Kidney capillary endothelial cell (primary cell): ENCODE data around the gene KLRC2.
"Not testable (repeated sequence)": the region's sequence is repeated elsewhere in the genome, so short reads cannot be mapped to it uniquely, and the experiment has no call there.

Source experiments
- DNase-seq: peaks from one replicate; pipeline ENCODE4 v3.0.0-alpha.2; 2018; ENCODE audit warnings: low spot score

Gene KLRC2

DNA sequence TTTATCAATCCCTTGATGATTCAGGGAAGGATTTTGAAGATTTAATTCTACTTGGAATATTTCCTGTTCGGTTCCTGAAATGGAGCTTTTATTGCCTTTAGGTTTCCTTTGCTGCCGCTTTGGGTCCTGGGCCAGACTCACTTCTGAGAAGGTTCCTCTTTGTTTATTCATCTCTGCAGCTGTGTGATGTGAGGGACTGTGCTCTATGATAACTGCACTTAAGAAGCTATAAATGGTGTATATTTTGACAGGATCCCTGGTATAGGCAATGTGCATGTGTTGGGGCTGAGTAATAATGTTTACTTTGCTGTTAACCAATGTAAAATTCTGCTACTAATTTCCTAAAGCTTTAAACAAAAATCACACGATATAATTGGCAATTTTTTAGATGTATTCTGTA, at the start of gene KLRC2:
Gene KLRC2 (minus strand): TSS at position 195 of the 400 bp plus-strand sequence. CDS start 24 bp downstream, at position 171.
- not testable (repeated sequence) for DNase-seq

DNA sequence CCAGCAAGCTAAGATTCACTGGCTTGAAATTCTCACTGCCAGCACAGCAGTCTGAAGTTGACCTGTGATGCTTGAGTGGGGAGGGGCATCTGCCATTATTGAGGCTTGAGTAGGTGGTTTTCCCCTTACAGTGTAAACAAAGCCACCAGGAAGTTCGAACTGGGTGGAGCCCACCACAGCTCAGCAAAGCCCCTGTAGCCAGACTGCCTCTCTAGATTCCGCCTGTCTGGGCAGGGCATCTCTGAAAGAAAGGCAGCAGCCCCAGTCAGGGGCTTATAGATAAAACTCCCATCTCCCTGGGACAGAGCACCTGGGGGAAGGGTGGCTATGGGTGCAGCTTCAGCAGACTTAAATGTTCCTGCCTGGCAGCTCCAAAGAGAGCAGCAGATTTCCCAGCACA, 46.1 kb upstream of the KLRC2 start:
- not testable (repeated sequence) for DNase-seq

DNA sequence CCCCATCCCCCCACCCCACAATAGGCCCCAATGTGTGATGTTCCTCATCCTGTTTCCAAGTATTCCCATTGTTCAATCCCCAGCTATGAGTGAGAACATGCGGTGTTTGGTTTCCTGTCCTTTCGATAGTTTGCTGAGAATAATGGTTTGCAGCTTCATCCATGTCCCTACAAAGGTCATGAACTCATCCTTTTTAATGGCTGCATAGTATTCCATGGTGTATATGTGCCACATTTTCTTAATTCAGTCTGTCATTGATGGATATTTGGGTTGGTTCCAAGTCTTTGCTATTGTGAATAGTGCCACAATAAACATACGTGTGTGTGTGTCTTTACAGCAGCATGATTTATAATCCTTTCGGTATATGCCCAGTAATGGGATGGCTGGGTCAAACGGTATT, 37.0 kb upstream of the KLRC2 start:
- DNase-seq = not testable (repeated sequence)

DNA sequence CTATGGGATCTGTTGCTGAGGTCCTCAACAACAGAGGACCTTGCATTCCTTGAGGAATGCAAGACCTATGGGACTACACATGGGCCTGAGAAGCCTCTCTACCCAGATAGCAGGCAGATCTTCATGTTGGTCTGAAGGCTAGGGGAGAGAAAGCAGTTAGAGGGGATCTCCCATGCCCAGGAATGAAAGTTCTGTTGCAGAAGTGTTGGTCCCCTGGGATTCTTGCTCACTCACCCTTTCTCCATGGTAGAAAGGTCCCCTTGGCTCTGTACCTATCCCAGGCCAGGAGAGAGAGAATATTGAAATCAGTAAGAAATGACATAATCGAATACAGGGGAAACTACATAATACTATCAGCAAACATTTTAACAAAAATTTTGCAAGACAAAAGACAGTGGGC, 33.9 kb upstream of the KLRC2 start:
- no peak for DNase-seq

DNA sequence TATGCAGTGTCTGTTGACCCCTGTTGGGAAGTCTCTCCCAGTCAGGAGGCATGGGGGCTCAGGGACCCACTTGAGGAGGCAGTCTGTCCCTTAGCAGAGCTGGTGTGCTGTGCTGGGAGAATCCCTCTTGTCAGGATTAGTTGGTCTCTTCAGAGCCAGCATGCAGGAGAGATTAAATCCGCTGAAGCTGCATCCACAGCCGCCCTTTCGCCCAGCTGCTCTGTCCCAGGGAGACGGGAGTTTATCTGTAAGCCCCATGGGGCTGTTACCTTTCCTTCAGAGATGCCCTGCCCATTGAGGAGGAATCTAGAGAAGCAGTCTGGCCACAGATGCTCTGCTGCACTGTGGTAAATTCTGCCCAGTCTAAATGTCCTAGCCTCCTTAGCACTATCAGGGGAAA, 30.5 kb upstream of the KLRC2 start:
- no peak for DNase-seq

DNA sequence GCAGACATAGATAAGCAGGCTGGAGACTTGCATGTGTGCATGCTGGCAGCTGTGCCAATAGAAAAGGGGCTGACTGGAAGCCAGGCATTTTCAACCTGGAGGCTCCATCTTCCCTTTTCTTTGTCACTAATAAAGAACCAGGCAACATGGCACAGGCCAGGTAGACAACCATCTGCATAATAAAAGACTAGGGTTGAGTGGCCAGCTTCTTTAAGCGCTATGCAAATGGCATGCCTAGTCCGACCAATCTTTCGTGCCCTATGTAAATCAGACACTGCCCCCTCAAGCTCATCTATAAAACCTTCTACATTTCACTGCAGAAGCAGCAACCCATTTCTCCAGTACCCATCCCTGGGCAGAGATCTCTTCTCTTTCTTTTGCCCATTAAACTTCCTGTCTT, 21.9 kb upstream of the KLRC2 start:
- no peak for DNase-seq

DNA sequence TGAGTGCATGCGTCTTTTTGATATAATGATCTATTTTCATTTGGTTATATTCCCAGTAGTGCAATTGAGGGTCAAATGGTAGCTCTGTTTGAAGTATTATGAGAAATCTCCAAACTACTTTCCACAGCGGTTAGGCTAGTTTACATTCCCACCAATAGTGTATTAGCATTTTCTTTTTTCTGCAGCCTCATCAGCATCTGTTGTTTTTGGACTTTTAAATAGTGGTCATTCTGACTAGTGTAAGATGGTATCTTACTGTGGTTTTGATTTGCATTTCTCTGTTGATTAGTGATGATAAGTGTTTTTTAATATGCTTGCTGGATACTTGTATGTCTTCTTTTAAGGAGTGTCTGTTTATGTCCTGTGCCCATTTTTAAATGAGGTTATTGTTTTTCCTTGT, 21.0 kb upstream of the KLRC2 start:
- DNase-seq = no peak

DNA sequence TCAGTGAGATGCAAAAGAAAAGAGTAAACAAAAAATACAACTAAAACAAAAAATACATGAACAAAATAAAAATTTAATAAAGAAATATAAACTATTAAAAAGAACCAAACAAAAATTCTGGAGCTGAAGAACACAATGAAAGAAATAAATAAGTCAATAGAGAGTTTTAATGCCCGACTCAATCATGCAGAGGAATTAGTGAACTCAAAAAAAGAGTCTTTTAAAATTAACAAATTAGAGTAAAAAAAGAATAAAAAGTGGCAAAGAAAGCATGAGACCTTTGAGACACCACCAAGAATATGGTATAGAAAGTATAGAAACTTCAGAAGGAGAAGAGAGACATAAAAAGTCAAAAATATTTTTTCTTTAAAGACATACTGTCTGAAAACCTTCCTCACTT, 20.0 kb upstream of the KLRC2 start:
- no peak for DNase-seq

DNA sequence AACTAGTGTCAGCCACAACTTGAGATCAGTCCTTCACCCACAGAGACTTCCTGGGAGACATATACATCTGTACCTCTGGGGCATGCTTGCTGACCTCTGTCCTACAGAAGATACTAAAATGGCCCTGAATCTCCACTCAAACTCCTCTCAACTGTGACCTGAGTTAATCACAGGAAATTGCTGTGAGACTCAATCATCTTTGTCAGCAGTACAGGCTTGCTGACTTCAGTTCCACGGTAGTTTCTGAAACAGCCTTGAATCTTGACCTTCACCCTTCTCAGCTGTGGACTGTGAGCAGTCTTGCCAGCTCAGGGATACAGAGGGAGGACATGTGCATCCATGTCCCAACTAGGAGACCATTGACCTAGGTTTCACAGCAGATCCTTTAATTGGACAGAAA, 18.7 kb upstream of the KLRC2 start:
- DNase-seq = no peak

DNA sequence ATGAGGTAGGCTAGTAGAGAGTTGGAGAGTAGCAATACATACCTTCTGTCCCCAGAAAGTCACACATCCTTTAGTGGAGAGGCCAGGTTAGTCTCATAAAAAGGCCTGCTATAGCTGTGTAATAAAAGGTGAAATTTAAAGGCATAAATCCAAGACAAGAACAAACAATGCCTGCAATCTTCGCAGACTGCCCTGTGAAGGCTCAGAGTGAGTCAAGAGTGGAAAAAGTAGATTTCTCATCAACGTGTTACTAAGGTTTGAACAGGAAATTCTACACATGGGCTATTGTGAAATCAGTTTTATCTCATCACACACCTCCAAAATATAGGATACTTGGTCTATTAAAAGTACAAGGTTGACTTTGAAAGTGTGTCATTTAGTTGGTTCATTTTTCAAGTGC, 17.3 kb upstream of the KLRC2 start, which contains the start of gene KLRC1:
Gene KLRC1 (minus strand): TSS at position 222 of the 400 bp plus-strand sequence. CDS start 2,221 bp downstream, outside the sequence.
- no peak for DNase-seq

DNA sequence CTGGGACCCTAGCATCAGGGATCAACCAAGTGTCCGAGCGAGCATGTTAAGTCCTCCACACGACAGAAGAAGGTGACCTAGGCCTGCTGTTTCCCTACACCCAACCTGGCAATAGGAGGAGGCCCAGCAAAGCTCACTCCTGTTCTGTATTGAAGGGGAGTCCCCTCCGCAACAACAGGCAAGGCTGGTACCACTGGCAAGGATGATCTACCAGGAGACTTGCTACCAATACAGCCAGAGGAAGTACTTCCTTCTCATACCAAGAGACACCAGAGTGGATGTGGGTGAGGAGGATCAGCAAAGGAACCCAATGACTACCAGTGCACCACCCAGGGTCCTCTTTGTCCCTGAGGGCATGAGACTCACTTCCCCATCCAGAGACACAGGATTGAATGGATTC, 12.4 kb upstream of the KLRC2 start:
- no peak for DNase-seq

DNA sequence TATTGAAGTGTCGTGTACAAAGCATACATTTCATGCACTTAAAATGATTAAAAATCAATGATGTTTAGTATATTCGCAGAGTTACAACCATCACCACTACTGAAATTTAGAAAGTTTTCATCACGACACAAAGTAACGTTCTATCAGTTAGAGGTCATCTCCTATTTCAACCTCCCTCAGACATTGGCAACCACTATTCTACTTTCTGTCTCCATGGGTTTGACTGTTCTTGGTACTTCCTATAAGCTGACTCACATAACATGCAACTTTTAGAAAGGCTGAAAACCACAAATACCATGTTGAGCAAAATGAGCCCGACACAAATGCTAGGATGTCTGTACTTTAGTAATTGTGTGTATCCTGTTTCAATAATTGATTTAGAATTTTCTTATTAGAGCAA, 10.2 kb upstream of the KLRC2 start:
- DNase-seq = not testable (repeated sequence)

DNA sequence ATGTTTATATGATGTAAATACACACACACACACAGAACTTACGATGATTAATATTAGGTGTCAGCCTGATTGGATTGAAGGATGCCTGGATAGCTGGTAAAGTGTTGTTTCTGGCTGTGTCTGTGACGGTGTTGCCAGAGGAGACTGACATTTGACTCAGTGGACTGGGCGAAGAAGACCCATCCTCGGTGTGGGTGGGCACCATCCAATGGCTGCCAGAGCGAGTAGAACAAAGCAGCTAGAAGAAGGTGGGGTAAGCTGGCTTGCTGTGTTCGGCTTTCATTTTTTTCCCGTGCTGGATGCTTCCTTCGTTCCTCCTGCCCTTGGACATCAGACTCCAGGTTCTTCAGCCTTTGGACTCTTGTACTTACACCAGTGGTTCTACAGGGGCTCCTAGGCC, 5.3 kb upstream of the KLRC2 start:
- DNase-seq = not testable (repeated sequence)

DNA sequence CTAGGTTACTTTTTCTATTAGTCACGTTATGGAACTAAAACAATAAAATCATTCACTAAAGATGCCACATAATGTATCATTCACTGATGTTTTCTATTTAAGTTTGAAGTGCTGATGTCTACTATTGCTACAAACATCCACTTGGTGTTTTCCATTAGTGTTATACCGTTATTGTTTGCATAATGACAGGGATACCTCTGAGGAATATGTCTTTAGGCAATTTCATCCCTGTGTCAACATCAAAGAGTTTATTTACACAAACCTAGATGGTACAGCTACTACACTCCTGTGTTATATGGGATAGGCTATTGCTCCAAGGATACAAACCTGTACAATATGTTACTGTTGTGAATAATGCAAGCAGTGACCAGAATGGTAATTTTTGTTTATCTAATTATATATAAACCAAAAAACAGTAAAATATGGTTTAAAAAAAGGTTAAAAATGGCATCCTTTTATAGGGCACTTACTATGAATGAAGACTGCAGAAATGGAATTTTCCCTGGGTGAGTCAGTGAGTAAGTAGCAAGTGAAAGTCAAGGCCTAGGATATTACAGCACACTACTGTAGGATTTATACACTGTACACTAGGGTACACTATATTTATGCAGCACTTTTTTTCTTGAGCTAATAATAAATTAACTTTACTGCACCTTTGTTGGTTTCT, 3.9 kb upstream of the KLRC2 start:
- DNase-seq = not testable (repeated sequence)

DNA sequence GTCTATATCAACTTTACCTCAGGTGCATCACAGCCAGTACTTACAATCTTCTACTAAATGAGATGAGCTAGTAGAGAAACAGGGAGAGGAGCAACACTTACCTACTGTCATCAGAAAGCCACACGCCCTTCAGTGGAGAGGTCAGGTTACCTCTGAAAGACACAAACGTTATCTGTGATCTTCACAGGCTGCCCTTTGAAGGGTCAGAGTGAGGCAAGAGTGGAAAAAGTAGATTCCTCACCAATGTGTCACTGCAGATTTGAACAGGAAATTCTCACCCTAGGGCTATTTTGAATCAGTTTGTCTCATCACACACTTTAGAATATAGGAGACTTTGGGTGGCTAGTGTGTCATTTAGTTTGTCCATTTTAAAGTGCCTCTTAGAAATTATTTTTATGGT, 1.8 kb upstream of the KLRC2 start:
- DNase-seq = not testable (repeated sequence)

DNA sequence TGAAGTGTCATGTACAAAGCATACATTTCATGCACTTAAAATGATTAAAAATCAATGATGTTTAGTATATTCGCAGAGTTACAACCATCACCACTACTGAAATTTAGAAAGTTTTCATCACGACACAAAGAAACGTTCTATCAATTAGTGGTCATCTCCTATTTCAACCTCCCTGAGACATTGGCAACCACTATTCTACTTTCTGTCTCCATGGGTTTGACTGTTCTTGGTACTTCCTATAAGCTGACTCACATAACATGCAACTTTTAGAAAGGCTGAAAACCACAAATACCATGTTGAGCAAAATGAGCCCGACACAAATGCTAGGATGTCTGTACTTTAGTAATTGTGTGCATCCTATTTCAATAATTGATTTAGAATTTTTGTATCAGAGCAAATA, 5.2 kb downstream of the KLRC2 start:
- not testable (repeated sequence) for DNase-seq

DNA sequence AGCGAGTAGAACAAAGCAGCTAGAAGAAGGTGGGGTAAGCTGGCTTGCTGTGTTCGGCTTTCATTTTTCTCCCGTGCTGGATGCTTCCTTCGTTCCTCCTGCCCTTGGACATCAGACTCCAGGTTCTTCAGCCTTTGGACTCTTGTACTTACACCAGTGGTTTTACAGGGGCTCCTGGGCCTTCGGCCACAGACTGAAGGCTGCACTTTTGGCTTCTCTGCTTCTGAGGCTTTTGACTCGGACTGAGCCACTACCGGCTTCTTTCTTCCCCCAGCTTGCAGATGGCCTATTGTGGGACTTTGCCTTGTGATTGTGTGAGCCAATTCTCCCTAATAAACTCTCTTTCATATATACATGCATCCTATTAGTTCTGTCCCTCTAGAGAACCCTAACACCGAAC, 9.9 kb downstream of the KLRC2 start:
- not testable (repeated sequence) for DNase-seq

DNA sequence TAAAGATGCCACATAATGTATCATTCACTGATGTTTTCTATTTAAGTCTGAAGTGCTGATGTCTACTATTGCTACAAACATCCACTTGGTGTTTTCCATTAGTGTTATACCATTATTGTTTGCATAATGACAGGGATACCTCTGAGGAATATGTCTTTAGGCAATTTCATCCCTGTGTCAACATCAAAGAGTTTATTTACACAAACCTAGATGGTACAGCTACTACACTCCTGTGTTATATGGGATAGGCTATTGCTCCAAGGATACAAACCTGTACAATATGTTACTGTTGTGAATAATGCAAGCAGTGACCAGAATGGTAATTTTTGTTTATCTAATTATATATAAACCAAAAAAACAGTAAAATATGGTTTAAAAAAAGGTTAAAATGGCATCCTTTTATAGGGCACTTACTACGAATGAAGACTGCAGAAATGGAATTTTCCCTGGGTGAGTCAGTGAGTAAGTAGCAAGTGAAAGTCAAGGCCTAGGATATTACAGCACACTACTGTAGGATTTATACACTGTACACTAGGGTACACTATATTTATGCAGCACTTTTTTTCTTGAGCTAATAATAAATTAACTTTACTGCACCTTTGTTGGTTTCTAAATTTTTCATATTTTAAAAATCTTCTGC, 11.4 kb downstream of the KLRC2 start:
- not testable (repeated sequence) for DNase-seq

DNA sequence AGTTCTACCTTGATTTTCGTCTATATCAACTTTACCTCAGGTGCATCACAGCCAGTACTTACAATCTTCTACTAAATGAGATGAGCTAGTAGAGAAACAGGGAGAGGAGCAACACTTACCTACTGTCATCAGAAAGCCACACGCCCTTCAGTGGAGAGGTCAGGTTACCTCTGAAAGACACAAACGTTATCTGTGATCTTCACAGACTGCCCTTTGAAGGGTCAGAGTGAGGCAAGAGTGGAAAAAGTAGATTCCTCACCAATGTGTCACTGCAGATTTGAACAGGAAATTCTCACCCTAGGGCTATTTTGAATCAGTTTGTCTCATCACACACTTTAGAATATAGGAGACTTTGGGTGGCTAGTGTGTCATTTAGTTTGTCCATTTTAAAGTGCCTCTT, 13.7 kb downstream of the KLRC2 start:
- DNase-seq = not testable (repeated sequence)

DNA sequence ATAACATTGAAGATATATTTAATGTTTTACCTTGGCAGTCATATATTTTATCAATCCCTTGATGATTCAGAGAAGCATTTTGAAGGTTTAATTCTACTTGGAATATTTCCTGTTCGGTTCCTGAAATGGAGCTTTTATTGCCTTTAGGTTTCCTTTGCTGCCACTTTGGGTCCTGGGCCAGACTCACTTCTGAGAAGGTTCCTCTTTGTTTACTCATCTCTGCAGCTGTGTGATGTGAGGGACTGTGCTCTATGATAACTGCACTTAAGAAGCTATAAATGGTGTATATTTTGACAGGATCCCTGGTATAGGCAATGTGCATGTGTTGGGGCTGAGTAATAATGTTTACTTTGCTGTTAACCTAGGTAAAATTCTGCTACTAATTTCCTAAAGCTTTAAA, 15.5 kb downstream of the KLRC2 start, which contains the start of gene KLRC3:
Gene KLRC3 (minus strand): TSS at position 262 of the 400 bp plus-strand sequence. CDS start 45 bp downstream, at position 217.
- DNase-seq = not testable (repeated sequence)

DNA sequence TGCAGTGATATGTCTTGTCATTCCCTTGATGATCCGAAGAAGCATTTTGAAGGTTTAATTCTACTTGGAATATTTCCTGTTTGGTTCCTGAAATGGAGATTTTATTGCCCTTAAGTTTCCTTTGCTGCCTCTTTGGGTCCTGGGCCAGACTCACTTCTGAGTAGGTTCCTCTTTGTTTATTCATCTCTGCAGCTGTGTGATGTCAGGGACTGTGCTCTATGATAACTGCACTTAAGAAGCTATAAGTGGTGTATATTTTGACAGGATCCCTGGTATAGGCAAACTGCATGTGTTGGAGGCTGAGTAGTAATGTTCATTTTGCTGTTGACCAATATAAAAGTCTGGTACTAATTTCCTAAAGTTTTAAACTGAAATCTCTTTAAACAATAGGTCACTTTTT, 26.4 kb downstream of the KLRC2 start, which contains the start of gene KLRC4:
Gene KLRC4 (minus strand): TSS at position 366 of the 400 bp plus-strand sequence. CDS start 182 bp downstream, at position 184.
- no peak for DNase-seq

DNA sequence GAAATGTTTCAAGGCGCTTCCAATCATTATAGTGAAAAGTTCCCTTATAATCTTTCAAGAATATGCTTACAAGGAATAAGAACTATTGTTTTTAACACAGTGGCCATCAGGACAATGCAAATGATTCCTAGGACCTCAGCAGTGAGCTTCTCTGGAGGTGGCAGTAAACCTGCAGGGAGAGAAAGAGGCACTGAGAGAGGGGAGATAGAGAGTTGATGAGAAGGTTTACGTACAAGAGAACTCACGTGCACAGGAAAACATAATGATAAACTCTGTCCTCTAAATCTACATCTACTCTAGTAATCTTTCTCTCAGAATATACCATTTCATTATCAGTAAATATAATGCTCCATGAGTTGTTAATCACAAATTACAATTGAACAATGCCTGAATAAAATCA, 27.0 kb downstream of the KLRC2 start:
- DNase-seq = no peak

DNA sequence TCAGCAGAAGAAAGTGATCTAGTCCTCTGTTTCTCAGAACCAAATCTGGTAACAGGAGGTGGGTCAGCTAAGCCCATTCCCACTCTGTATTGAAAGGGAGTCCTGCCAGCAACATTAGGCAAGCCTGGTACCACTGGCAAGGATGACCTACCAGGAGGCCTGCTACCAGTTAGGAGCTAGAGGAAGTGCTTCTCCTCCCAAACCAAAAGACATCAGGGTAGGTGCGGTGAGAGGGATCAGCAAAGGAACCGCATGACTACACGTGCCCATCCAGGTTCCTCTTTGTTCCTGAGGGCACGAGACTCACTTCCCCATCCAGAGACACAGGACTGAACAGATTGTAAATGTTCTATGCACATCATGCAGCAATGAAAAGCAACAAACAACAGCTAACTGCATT, 29.1 kb downstream of the KLRC2 start:
- no peak for DNase-seq
